MM.1S (cell line): ENCODE data around the gene TARS3.
A peak's percentile ranks its signal among the peaks of the same experiment; 100 is the strongest.

Experiments used
- DNase-seq: peaks from one replicate; pipeline ENCODE4 v3.0.0-alpha.2; 2015
- H2AFZ ChIP-seq: fragments of 300-600 bp; sonication (generic); 2 replicates; pipeline ENCODE4 v1.6.0; 2016; ENCODE audit warnings: antibody characterized with exemption, low read length
- H3F3A ChIP-seq: fragments of 300-600 bp; sonication (generic); 2 replicates; pipeline ENCODE4 v1.6.1; 2016; ENCODE audit warnings: mild to moderate bottlenecking, antibody characterized with exemption, low read length, moderate library complexity, mixed read lengths; ENCODE audit not compliant: insufficient read depth
- H3K27ac ChIP-seq: fragments of 300-600 bp; sonication (generic); 2 replicates; pipeline ENCODE4 v1.5.1; 2016; ENCODE audit warnings: mild to moderate bottlenecking, low read length
- H3K27me3 ChIP-seq: fragments of 300-600 bp; sonication (generic); replicated peaks from 2 replicates; pipeline ENCODE4 v1.6.0; 2016; ENCODE audit warnings: low read length; ENCODE audit not compliant: insufficient read depth
- H3K36me3 ChIP-seq: fragments of 300-600 bp; sonication (generic); replicated peaks from 2 replicates; pipeline ENCODE4 v1.6.1; 2016; ENCODE audit warnings: mild to moderate bottlenecking, low read length, mixed read lengths; ENCODE audit not compliant: insufficient read depth
- H3K4me1 ChIP-seq: fragments of 300-600 bp; sonication (generic); 2 replicates; pipeline ENCODE4 v1.6.1; 2016; ENCODE audit warnings: low read length, mixed read lengths
- H3K4me2 ChIP-seq: fragments of 300-600 bp; sonication (generic); 2 replicates; pipeline ENCODE4 v1.6.0; 2016; ENCODE audit warnings: low read depth, low read length
- H3K4me3 ChIP-seq: fragments of 300-600 bp; sonication (generic); 2 replicates; pipeline ENCODE4 v1.5.1; 2016; ENCODE audit warnings: low read length, mixed read lengths
- H3K79me2 ChIP-seq: fragments of 300-600 bp; sonication (generic); 2 replicates; pipeline ENCODE4 v1.6.1; 2016; ENCODE audit warnings: mixed run types, low read length, mixed read lengths
- H3K9ac ChIP-seq: fragments of 300-600 bp; sonication (generic); 2 replicates; pipeline ENCODE4 v1.6.1; 2016; ENCODE audit warnings: low read length, mixed read lengths
- H3K9me2 ChIP-seq: fragments of 300-600 bp; sonication (generic); replicated peaks from 2 replicates; pipeline ENCODE4 v1.6.1; 2016; ENCODE audit warnings: mild to moderate bottlenecking, low read length, mixed read lengths; ENCODE audit not compliant: insufficient read depth
- H3K9me3 ChIP-seq: fragments of 300-600 bp; sonication (generic); replicated peaks from 2 replicates; pipeline ENCODE4 v1.6.1; 2016; ENCODE audit warnings: mild to moderate bottlenecking, low read length, mixed read lengths; ENCODE audit not compliant: insufficient read depth
- H4K20me1 ChIP-seq: fragments of 300-600 bp; sonication (generic); 2 replicates; pipeline ENCODE4 v1.6.1; 2016; ENCODE audit warnings: mild to moderate bottlenecking, low read length, moderate library complexity, mixed read lengths; ENCODE audit not compliant: insufficient read depth
- CTCF ChIP-seq: fragments of 300-600 bp; sonication (generic); IDR thresholded peaks from 2 replicates; pipeline ENCODE4 v1.5.1; 2016; ENCODE audit warnings: antibody characterized with exemption, low read length, mixed read lengths
- EZH2 ChIP-seq: fragments of 300-600 bp; sonication (generic); optimal IDR thresholded peaks from 2 replicates; pipeline ENCODE3; 2017; ENCODE audit warnings: low read depth, mild to moderate bottlenecking, antibody characterized with exemption, low read length, mixed read lengths
- EZH2phosphoT487 ChIP-seq: fragments of 300-600 bp; sonication (generic); IDR thresholded peaks from 2 replicates; pipeline ENCODE4 v1.6.1; 2018; ENCODE audit warnings: antibody characterized with exemption, low read length

Gene TARS3

GRCh38 chr15:101654171-101654570, 70.1 kb downstream of the TARS3 start:
- Histone ChIP-seq H3K4me3 (no peak overlapping the region), H3K9me3 (no peaks in the 10 kb centered on the region), H3F3A (peaks cover 14% of the 10 kb centered on the region), H3K27me3 (no peaks in the 10 kb centered on the region), H4K20me1 (no peaks in the 10 kb centered on the region), H3K4me1 (peaks cover 20% of the 10 kb centered on the region; the same call in 1 of the 2 replicates), H3K27ac (no peak overlapping the region), H2AFZ (no peak overlapping the region), H3K9ac (no peak overlapping the region), H3K9me2 (no peaks in the 10 kb centered on the region), H3K79me2 (peaks cover 36% of the 10 kb centered on the region), H3K36me3 (peaks cover 2% of the 10 kb centered on the region; the same call in 1 of the 2 replicates), H3K4me2 (no peak overlapping the region)
- TF ChIP-seq EZH2phosphoT487 = no peak
- no peak for TF ChIP-seq EZH2
- no peak for TF ChIP-seq CTCF
- DNase-seq = no peak

GRCh38 chr15:101652786-101653430, 71.4 kb downstream of the TARS3 start:
- H3K27me3 ChIP-seq = no peaks in the 10 kb centered on the region
- peaks cover 49% of the 10 kb centered on the region for H3K79me2 ChIP-seq
- peak overlapping the region; percentile 86; the same call in 1 of the 2 replicates for H3K27ac ChIP-seq
- no peaks in the 10 kb centered on the region for H3K9me2 ChIP-seq
- peak overlapping the region; percentile 94 for H3K4me2 ChIP-seq
- peak overlapping the region; percentile 86 for H2AFZ ChIP-seq
- no peaks in the 10 kb centered on the region for H4K20me1 ChIP-seq
- H3K4me1 ChIP-seq = peaks cover 20% of the 10 kb centered on the region; the same call in 1 of the 2 replicates
- TF ChIP-seq EZH2phosphoT487 (no peak), EZH2 (no peak)
- no peak for DNase-seq
- peak overlapping the region; percentile 77 for H3K4me3 ChIP-seq
- H3K9me3 ChIP-seq = no peaks in the 10 kb centered on the region
- peak overlapping the region; percentile 77 for H3K9ac ChIP-seq
- H3K36me3 ChIP-seq = peaks cover 8% of the 10 kb centered on the region; the same call in 1 of the 2 replicates
- H3F3A ChIP-seq = peaks cover 14% of the 10 kb centered on the region

- Histone ChIP-seq H2AFZ (peak within 1 kb of the TSS; percentile 86), H3K9me2 (no peaks in the 10 kb centered on the region), H3K9ac (peak within 1 kb of the TSS; percentile 77), H3K27ac (peak within 1 kb of the TSS; percentile 86), H3K9me3 (no peaks in the 10 kb centered on the region), H3K36me3 (peaks cover 8% of the 10 kb centered on the region; the same call in 1 of the 2 replicates), H4K20me1 (no peaks in the 10 kb centered on the region), H3K27me3 (no peaks in the 10 kb centered on the region), H3K4me1 (peaks cover 20% of the 10 kb centered on the region; the same call in 1 of the 2 replicates), H3K4me2 (peak within 1 kb of the TSS; percentile 94), H3F3A (peaks cover 14% of the 10 kb centered on the region), H3K79me2 (peaks cover 56% of the 10 kb centered on the region), H3K4me3 (peak within 1 kb of the TSS; percentile 77)
- TF ChIP-seq EZH2phosphoT487 (no peak), EZH2 (no peak), CTCF (peak; percentile 64)
- peak; percentile 94 for DNase-seq
Measured at GRCh38 chr15:101652098-101652785, 72.0 kb downstream of the TARS3 start, which contains the start of gene TM2D3. Gene TM2D3 (minus strand): TSS chr15:101652381. CDS start chr15:101652361, 20 bp downstream.
